ENCODE measurements around the gene SLC5A6. TPM values are rescaled to one million over a fixed set of nuclear protein-coding genes. Genes with fewer than 3 reads are reported as not detected.

SLC5A6 gene
- total and polyA plus RNA-seq, 2 of the 8 experiments (the other 6 are each of a cell fraction or from before 2014, with no cell fraction given) = 118 to 183 TPM

GRCh38 chr2:27177441-27178351 is 34.4 kb downstream of the SLC5A6 start:
- Histone ChIP-seq H3K23ac (ENCODE audit: insufficient read length) (no peak overlapping the region), H2BK5ac (ENCODE audit: low read depth, low read length) (no peak overlapping the region), H3K4me1 (replicated peaks in 1 of 4; ENCODE audit: control insufficient read depth in 3 of 4, insufficient read depth in 4 of 4, low read length in 3 of 4) (no peaks in the 10 kb centered on the region), H3K36me3 (ENCODE audit: control insufficient read depth in 2 of 4, insufficient read depth in 4 of 4, low read length in 3 of 4) (no peaks in the 10 kb centered on the region), H4K91ac (replicated peaks; ENCODE audit: insufficient read length, low read length) (no peak overlapping the region), H3K9me3 (ENCODE audit: insufficient read depth in 2 of 2, low read depth in 1 of 2, low read length in 1 of 2) (no peaks in the 10 kb centered on the region), H3K79me2 (ENCODE audit: control insufficient read depth in 1 of 2, insufficient read depth in 2 of 2, low read length in 2 of 2) (no peaks in the 10 kb centered on the region), H2BK15ac (ENCODE audit: low read length) (no peak overlapping the region), H2BK20ac (ENCODE audit: low read length) (no peak overlapping the region), H3K4me3 (ENCODE audit: extremely low read depth in 1 of 4, insufficient read depth in 2 of 4, low read depth in 3 of 4, low read length in 4 of 4) (no peak overlapping the region), H2AK5ac (ENCODE audit: low read depth, low read length) (no peak overlapping the region), H2AFZ (ENCODE audit: low read length) (no peak overlapping the region), H3K27me3 (replicated peaks in 1 of 4; ENCODE audit: control insufficient read depth in 3 of 4, extremely low read depth in 1 of 4, insufficient read depth in 3 of 4, low read length in 3 of 4) (no peaks in the 10 kb centered on the region; a peak in 1 of 7 replicates), H4K8ac (ENCODE audit: extremely low read depth, insufficient read depth, low read length) (no peak overlapping the region), H3K18ac (ENCODE audit: extremely low read depth, low read length) (no peak overlapping the region), H2BK120ac (replicated peaks; ENCODE audit: low read depth, low read length) (no peak overlapping the region), H4K20me1 (replicated peaks in 1 of 2; ENCODE audit: control insufficient read depth in 1 of 2, insufficient read depth in 2 of 2, low read length in 2 of 2) (no peaks in the 10 kb centered on the region), H3K27ac (ENCODE audit: low read depth, low read length) (no peak overlapping the region), H3K4me2 (ENCODE audit: insufficient read depth in 1 of 2, low read depth in 2 of 2, low read length in 2 of 2) (no peak overlapping the region), H3K14ac (ENCODE audit: insufficient read length) (no peak overlapping the region), H3K9ac (replicated peaks in 1 of 4; ENCODE audit: extremely low read depth in 1 of 4, low read depth in 3 of 4, low read length in 3 of 4) (no peak overlapping the region), H3K79me1 (ENCODE audit: low read depth, low read length) (no peaks in the 10 kb centered on the region), H3K4ac (replicated peaks; ENCODE audit: insufficient read length, low read depth, low read length) (no peak overlapping the region), H4K5ac (ENCODE audit: insufficient read length, low read depth, low read length) (no peak overlapping the region), H3K23me2 (ENCODE audit: low read depth, low read length) (no peaks in the 10 kb centered on the region), H2BK12ac (ENCODE audit: low read depth, low read length) (no peak overlapping the region), H3K56ac (replicated peaks; ENCODE audit: insufficient read length, low read depth, low read length) (no peak overlapping the region)
- DNase-seq (ENCODE audit: low read depth in 1 of 2, low spot score in 2 of 2) = no peak
- TF ChIP-seq GABPA (IDR thresholded peaks at IDR 0.05; ENCODE audit: borderline replicate concordance, insufficient read depth, low read length) (no peak), GTF2F1 (IDR thresholded peaks at IDR 0.05; ENCODE audit: borderline replicate concordance, low read depth, low read length) (no peak), SRF (IDR thresholded peaks at IDR 0.05; ENCODE audit: low read depth, low read length) (no peak)
- CTCF ChIA-PET (ENCODE audit: partially characterized antibody) = interaction anchor here (0.6 to 5.0 kb wide), 6 partner anchors 8 to 1297 kb away, joined by 3 to 26 read pairs (median 4); no protein-coding TSS in a partner anchor
- 93% methylated on average over 15 of the region's 15 CpGs; no CpG with 5 or more reads in 1 of the 2 experiments for WGBS, 2 experiments (ENCODE audit: extremely low coverage in 1 of 2, insufficient coverage in 1 of 2, insufficient read length in 1 of 2, insufficient replicate concordance in 2 of 2, low coverage in 1 of 2, low lambda C conversion rate in 2 of 2, missing lambda C conversion rate in 1 of 2)
- POLR2A ChIA-PET (ENCODE audit: partially characterized antibody) = interaction anchor here (0.9 to 1.0 kb wide), 2 partner anchors 29 to 31 kb away, joined by 3 to 4 read pairs; partner anchors contain the start of gene TCF23
- no peak for FAIRE-seq
